DMS153 treated with DMSO at 0.1 percent for 48 hours (cell line): ENCODE measurements around the gene TSPAN1.

ENCODE experiments used
- DNase-seq: peaks from one replicate; lab custom pipeline; 2025; ENCODE audit not compliant: unreplicated experiment; lab: John Stamatoyannopoulos, UW

Gene TSPAN1

DNA sequence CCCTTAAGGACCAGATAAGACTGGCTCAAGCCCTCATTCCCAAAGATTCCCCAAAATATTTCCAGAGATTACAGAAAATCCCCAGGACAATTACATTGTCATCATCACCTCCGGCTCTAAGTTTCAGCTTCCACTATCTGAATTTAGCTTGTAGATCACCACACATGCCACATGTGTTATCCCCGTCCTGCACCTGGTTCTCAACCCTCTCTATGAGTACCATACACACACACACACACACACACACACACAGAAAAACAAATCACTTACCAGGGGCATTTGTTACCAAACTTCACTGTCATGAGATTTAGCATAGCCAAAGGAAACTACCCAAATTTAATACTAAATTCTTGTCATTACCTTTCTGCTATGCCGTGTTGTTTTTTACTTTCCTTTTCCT, 15.4 kb upstream of the TSPAN1 start:
- DNase-seq, result no peak

DNA sequence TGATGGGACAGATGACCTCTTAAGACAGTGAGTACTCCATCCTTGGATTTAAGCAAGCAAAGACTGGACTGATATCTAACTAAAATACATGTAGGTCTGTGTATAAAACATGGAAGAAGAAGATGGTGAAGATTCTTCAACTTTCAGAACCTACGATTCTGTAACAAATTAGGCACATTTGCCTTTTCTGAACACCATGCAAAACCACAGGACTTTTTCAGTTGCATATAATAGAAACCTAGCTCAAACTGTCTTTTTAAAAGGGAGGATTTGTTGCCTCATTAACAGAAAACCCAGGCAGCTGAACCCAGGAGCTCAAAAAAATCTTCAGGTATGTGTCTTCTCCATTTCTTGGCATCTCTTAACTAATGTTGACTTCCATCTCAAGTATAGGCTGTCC, 14.7 kb upstream of the TSPAN1 start:
- no peak for DNase-seq

GRCh38 chr1:46166521-46167462, 8.1 kb upstream of the TSPAN1 start:
- peak; percentile 25 for DNase-seq

- DNase-seq, result no peak
Observed at GRCh38 chr1:46168477-46168876, 6.4 kb upstream of the TSPAN1 start.

DNA sequence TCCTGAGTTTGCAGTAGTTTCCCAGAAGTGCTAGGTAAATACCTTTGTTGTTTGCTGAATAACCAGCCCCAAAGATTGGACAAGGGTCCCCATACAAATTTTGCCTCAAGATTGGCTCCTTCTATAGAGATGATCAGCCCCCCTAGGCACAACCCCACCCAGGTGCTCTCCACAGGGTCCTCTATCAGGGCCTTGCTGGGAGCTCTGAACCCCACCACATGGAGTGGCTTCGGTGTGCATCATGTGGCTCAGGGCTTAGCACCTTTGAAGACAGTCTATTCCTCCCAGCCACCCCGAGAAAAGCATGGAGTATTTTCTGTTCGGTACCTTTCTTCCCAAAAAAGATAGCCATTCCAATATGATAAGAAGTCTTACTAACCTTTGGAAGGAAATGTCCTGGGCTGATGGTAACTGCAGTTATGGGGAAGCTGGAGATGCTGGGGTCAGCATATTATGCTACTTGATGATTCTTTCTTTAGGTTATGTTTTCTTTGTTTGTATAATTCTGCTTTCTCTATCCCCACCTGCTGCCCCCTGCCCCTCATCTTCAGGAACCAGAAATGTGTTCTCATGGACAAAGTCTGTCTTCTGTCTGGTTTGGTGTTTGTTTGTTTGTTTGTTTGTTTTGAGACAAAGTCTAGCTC, 5.0 kb upstream of the TSPAN1 start:
- DNase-seq, result no peak

GRCh38 chr1:46171351-46171750, 3.5 kb upstream of the TSPAN1 start:
- DNase-seq, result peak; percentile 64

- peak; percentile 44 for DNase-seq
Observed at GRCh38 chr1:46171871-46172270, 3.0 kb upstream of the TSPAN1 start.

- no peak for DNase-seq
Observed at GRCh38 chr1:46172321-46172720, 2.6 kb upstream of the TSPAN1 start.

DNA sequence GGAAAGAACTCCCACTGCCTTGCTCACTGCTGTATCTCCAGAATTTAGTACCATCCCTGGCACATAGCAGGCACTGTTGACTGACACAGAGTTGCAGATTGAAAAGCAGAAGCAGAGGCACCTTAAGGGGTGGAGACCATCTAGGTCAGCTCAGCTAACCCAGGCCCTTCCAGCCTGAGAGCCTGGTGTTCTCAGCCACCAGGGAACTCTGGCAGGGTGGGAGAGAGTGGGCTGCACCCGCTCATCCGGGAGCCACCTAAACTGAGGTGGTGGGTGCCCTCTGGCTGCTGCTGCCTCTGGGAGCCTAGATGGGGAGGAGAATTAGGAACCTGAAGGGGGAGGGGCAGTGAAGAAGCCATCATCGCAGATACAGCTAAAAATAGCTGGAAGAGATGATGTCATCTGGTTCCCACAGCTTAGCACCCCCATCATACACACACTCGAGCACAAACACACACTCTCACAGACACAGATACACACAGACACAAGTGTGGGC, 1.5 kb upstream of the TSPAN1 start:
- no peak for DNase-seq

- no peak for DNase-seq
Observed at GRCh38 chr1:46175243-46175642, 356 bp downstream of the TSPAN1 start.

DNA sequence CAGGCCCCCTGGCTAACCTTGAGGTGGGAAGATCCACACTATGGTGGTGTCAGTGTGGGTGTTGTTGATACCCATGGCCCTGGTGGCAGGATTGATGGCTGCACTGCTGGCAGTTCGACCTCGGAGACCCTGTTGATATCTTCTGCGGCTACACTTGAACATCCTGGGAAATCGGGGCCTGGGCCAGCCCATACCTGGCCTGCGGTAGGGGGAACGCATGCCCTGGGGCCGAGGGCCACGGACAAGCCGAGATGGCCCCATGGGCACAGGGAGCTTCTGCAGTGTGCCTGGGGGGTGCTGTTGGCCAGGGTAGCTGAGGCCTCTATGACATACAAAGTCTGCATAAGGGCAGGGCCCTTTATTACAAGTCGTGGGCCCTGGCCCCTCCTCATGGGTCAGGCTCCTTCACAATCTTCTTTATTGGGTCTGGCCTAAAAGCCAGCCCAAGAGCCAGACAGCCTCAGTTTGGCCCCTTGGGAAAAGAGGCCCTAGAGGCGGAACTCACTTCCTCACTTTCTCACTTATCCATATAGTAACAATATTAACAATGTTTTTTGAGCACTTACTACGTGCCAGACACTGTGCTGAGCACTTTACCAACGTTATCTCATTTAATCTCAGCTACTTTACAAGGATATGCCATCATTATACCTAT, 1.5 kb downstream of the TSPAN1 start, which contains the start of gene P3R3URF:
P3R3URF (minus strand) TSS at position 278 of the 655 bp plus-strand sequence; CDS start at position 261, 17 bp downstream.
- DNase-seq, result no peak

DNA sequence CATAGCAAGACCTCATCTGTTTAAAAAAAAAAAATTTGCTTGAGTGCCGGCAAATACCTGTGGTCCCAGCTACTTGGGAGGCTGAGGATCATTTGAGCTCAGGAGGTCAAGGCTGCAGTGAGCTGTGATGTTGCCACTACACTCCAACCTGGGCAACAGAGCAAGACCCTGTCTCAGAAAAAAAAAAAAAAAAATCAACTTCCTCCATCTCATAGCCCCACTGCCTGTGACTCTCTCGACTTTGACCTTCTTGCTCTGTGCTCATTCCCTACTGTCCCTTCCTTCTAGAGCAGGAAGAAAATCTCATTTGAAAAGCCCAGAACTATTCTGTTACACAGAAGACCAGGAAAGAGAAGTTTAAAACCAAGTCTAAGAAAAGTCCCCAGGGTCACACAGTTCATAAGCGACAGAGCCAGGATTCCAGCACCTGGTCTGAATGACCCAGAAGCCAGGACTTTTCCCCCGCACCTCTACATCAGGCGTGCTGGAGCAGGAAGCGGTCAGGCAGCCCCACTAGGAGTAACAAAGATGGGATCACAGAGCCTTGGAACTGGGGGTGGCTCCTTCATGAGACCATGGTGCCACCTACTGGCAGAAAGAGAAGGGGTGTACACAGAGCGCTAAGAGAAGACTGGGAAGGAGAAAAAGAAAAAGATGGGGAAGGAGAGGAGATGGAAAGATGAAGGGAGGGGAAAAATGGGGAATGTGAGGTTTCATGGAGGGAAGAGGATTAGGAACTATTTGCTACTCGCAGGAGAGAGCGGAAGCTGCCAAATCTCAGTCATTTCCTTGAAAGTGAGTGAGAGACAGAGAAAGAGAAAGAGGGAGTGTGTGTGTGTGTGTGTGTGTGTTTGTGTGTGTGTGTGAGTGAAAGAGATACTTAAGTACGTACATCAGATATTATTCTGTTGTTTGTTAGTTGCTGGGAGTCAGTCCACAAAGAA, 4.5 kb downstream of the TSPAN1 start:
- peak; percentile 97 for DNase-seq

- DNase-seq, result peak; percentile 95
Observed at GRCh38 chr1:46180082-46180616, 5.3 kb downstream of the TSPAN1 start.

DNA sequence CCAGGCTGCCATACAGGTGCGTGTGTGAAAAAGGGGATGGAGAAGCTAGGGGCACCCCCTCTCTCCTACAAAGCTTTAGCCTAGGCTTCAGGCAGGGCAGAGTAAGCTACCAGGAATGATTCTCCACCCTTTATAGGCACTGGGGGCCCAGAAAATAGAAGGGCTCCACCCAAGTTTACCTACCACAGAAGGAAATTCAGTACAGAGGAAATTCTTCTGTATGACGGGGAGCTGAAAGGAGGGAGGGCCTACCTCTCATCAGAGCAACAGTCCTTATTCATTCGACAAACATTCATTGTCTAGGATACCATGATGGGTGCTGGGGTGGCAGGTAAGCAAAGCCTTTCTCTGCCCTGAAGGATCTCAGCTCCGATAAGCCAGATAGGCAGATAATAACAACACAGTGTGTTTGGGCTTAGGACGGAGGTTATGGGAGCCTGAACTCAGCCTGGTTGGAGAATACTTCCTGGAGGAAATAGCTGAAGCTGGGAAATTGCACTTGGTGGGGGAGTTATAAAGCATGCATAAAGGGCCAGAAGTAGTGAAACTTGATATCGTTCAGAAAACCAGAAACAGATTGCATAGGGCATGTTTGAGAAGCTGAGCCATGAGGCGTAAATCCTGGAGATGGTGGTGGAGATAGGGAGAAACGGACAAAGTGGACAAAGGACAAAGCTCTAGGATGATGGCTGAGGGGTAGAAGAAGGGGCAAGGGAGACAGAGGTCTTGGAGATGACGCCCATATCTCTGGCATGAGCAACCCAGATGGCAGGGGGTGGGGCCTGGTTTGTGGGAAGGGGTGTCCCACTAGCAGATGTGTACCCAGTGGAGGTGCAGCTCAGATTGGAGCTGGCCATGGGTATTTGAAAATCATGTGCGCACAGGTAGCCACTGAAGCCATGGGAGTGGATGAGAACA, 6.7 kb downstream of the TSPAN1 start:
- peak; percentile 46 for DNase-seq

DNA sequence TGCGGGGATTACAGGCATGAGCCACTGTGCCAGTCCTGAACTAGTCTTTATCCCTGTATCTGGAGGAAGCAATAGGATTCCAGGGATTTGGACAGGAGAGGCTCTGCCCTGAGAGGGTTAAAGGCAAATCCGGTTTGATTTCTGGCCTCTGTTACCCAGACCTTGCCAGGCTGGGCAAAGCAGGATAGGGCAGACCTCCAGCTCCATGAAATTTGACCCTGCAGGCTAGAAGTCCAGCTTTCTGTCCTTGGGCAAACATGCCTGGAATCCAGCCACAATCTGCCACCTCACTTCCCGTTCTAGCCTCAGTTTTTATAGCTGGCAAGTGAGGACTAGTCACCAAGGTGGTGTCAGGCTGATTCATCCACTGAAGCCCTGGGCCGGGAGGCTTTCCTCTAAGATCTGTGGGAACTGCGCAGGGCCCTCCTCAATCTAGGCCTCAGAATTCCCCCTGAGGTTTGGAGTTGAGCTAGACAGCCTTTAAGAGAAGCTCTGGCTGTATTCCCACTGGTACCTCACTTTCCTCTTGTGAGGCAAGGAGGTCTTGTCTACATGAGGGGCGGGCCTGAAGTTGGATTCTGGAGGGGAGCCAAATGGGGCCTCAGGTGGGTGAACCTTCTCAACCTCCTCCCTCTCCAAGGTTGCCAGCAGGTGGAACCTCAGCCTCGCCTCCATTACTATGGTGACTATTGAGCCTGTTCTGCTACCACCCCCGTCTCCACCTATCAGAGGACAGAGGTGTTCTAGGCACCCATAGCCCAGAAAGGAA, 8.4 kb downstream of the TSPAN1 start:
- peak; percentile 98 for DNase-seq

DNA sequence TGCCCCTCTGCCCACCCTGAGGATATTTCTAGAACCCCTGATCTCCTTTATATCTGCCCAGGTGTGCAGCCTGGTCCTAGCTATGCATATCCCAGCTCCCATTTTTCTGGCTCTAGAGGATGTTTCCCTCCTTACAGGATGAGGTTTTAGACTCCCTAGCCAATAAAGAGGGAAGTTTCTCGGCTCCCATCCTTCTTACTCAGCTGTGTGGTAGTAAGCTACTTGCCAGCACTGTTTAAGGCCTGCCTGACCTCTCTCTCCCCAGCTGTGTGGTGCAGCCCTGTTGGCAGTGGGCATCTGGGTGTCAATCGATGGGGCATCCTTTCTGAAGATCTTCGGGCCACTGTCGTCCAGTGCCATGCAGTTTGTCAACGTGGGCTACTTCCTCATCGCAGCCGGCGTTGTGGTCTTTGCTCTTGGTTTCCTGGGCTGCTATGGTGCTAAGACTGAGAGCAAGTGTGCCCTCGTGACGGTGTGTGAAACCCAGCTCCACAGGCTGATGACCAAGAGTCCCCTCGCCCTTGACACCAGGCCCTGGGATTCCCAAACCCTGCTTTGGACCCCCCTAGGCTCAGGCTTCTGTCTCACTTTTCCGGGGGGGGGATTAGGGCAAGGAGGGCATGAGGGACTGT, 9.2 kb downstream of the TSPAN1 start:
- DNase-seq, result no peak

DNA sequence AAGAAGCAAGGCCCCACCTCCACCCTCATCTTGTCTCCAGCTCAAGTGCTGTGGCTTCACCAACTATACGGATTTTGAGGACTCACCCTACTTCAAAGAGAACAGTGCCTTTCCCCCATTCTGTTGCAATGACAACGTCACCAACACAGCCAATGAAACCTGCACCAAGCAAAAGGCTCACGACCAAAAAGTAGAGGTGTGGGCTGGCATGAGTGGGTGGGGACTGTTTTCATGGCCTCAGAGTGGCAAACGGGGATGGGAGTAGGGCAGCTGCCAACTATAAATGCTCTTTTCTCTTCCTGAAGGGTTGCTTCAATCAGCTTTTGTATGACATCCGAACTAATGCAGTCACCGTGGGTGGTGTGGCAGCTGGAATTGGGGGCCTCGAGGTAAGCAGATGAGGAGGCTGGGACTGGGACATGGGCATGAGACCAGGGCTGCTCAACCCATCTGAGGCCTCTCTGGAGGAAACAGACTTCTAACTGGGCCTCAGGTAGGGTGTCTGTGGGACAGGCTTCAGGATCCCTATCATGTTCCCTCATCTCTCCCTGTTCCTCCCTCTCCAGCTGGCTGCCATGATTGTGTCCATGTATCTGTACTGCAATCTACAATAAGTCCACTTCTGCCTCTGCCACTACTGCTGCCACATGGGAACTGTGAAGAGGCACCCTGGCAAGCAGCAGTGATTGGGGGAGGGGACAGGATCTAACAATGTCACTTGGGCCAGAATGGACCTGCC, 10.2 kb downstream of the TSPAN1 start:
- DNase-seq, result no peak
